PFSK-1 (cell line): ENCODE data around the gene CFAP157.

ENCODE experiments used
- FOXP2 ChIP-seq: optimal IDR thresholded peaks from 2 replicates; pipeline ENCODE3; 2011; ENCODE audit warnings: borderline replicate concordance, control low read depth, inconsistent platforms; ENCODE audit not compliant: insufficient read depth; ENCODE audit errors: extremely low read length, extremely low read depth
- POLR2AphosphoS5 ChIP-seq: IDR thresholded peaks from 2 replicates; pipeline ENCODE4 v1.6.1; 2012; ENCODE audit warnings: low read depth, mild to moderate bottlenecking, control low read depth, low read length, moderate library complexity
- REST ChIP-seq, 2 experiments: IDR thresholded peaks; 2 replicates each; pipeline versions ENCODE4 v1.6.1 to v1.8.0; 2011 to 2012; ENCODE audit warnings: low read depth in 2 of 2, low read length in 2 of 2, control low read depth in 1 of 2, inconsistent platforms in 1 of 2, mild to moderate bottlenecking in 1 of 2, moderate library complexity in 1 of 2; ENCODE audit not compliant: insufficient read depth in 1 of 2
- SIN3A ChIP-seq: IDR thresholded peaks from 2 replicates; pipeline ENCODE4 v1.6.1; 2012; ENCODE audit warnings: mild to moderate bottlenecking, low read length, moderate library complexity, borderline replicate concordance; ENCODE audit not compliant: insufficient read depth
- TAF1 ChIP-seq: IDR thresholded peaks from 2 replicates; pipeline ENCODE4 v1.6.1; 2012; ENCODE audit warnings: low read length, control low read depth, borderline replicate concordance; ENCODE audit not compliant: insufficient read depth

CFAP157 gene

GRCh38 chr9:127690735-127691134, 16.1 kb upstream of the CFAP157 start:
- TF ChIP-seq TAF1: no peak
- no peak for TF ChIP-seq REST (IDR thresholded peaks at IDR 0.05; ENCODE audit: insufficient read depth in 1 of 2, low read depth in 2 of 2, low read length in 2 of 2)
- TF ChIP-seq FOXP2: no peak
- TF ChIP-seq POLR2AphosphoS5: no peak
- no peak for TF ChIP-seq SIN3A

- TF ChIP-seq POLR2AphosphoS5 (no peak), FOXP2 (no peak), TAF1 (no peak), SIN3A (no peak), REST (IDR thresholded peaks at IDR 0.05; ENCODE audit: insufficient read depth in 1 of 2, low read depth in 2 of 2, low read length in 2 of 2) (no peak)
Observed at GRCh38 chr9:127692071-127692470, 14.7 kb upstream of the CFAP157 start.

GRCh38 chr9:127693143-127693542, 13.6 kb upstream of the CFAP157 start:
- TF ChIP-seq SIN3A (no peak), REST (IDR thresholded peaks at IDR 0.05; ENCODE audit: insufficient read depth in 1 of 2, low read depth in 2 of 2, low read length in 2 of 2) (no peak), POLR2AphosphoS5 (no peak), FOXP2 (no peak), TAF1 (no peak)

GRCh38 chr9:127693697-127694096, 13.1 kb upstream of the CFAP157 start:
- TF ChIP-seq REST (IDR thresholded peaks at IDR 0.05; ENCODE audit: insufficient read depth in 1 of 2, low read depth in 2 of 2, low read length in 2 of 2): no peak
- no peak for TF ChIP-seq TAF1
- TF ChIP-seq FOXP2: no peak
- no peak for TF ChIP-seq POLR2AphosphoS5
- TF ChIP-seq SIN3A: no peak

GRCh38 chr9:127694890-127695720, 11.7 kb upstream of the CFAP157 start:
- no peak for TF ChIP-seq FOXP2
- no peak for TF ChIP-seq SIN3A
- TF ChIP-seq TAF1: no peak
- no peak for TF ChIP-seq POLR2AphosphoS5
- no peak for TF ChIP-seq REST (IDR thresholded peaks at IDR 0.05; ENCODE audit: insufficient read depth in 1 of 2, low read depth in 2 of 2, low read length in 2 of 2)
